Sigmoid colon (tissue), 7 donors: Measurements from ENCODE around the gene AGPAT2. TPM values are rescaled to one million over a fixed set of nuclear protein-coding genes. Genes with fewer than 3 reads are reported as not detected.
A peak's percentile ranks its signal among the peaks of the same experiment; 100 is the strongest.

Experiments used
- DNase-seq: peaks from one replicate; pipeline ENCODE4 v3.0.0-alpha.2; 2019
- H3K27ac ChIP-seq, 4 donors: fragments of 200-600 bp; sonication (generic); one replicate each; pipeline ENCODE4 v1.5.1; 2016 to 2019; ENCODE audit warnings: mild to moderate bottlenecking in 1 of 4
- H3K27me3 ChIP-seq, 3 donors: fragments of 200-600 bp; sonication (generic); one replicate each; pipeline ENCODE4 v1.5.1; 2019; ENCODE audit warnings: mild to moderate bottlenecking in 1 of 3
- H3K36me3 ChIP-seq, 4 donors: fragments of 200-600 bp; sonication (generic); one replicate each; pipeline ENCODE4 v1.5.1; 2016 to 2019
- H3K4me1 ChIP-seq, 4 donors: fragments of 200-600 bp; sonication (generic); one replicate each; pipeline ENCODE4 v1.5.1; 2017 to 2019
- H3K4me3 ChIP-seq, 4 donors: fragments of 200-600 bp; sonication (generic); one replicate each; pipeline ENCODE4 v1.5.1; 2017 to 2019; ENCODE audit warnings: mild to moderate bottlenecking in 2 of 4, moderate library complexity in 1 of 4
- H3K9me3 ChIP-seq, 4 donors: fragments of 200-600 bp in 3 of 4; sonication (generic) in 3 of 4; one replicate each; pipeline versions ENCODE4 v1.5.1 to v1.6.1; 2013 to 2019
- CTCF ChIP-seq, 4 experiments: fragments of 450-650 bp in 3 of 4; fragments of 200-600 bp in 1 of 4; IDR thresholded peaks; one replicate each; pipeline ENCODE4 v1.5.1; 2016 to 2019; ENCODE audit warnings: antibody characterized with exemption in 4 of 4, mild to moderate bottlenecking in 3 of 4, moderate library complexity in 2 of 4
- EP300 ChIP-seq, 4 donors: sonication (generic); formaldehyde crosslinking; IDR thresholded peaks; one replicate each; pipeline ENCODE4 v1.6.1; 2017; ENCODE audit warnings: antibody characterized with exemption in 4 of 4
- POLR2A ChIP-seq, 2 donors: fragments of 450-650 bp; IDR thresholded peaks; one replicate each; pipeline ENCODE4 v1.6.1; 2016; ENCODE audit warnings: antibody characterized with exemption in 2 of 2, mild to moderate bottlenecking in 2 of 2, moderate library complexity in 2 of 2
- POLR2AphosphoS5 ChIP-seq, 4 donors: sonication (generic); formaldehyde crosslinking; IDR thresholded peaks; one replicate each; pipeline ENCODE4 v1.6.1; 2017; ENCODE audit warnings: antibody characterized with exemption in 4 of 4
- WGBS, 2 donors: extraction: QIAGEN DNeasy Blood & Tissue Kit; methylation state at CpG; one replicate each; pipeline ENCODE4 v1.1.7; 2013; 5-methylcytosine and 5-hydroxymethylcytosine counted together
- intact Hi-C: fragments of 100-400 bp; cut with DNase I; formaldehyde crosslinking; loops from one replicate; pipeline ENCODE4 v1.15.1; 2023
- polyA plus RNA-seq, 3 donors: library from polyadenylated mRNA; stranded (reverse); fragments of 200-250 nt; gene quantifications; one replicate each; pipeline ENCODE4 v1.2.3, GENCODE V29; 2013
- total RNA-seq, 4 donors: library from RNA; depleted of rRNA; stranded (reverse); fragments of >200 nt; gene quantifications; one replicate each; pipeline ENCODE4 v1.1.0, GENCODE V29; 2016
- donor health status: healthy with polysubstance abuse.
- donor health status: Bipolar disorder and iron deficiency.
- donor health status: healthy.

The AGPAT2 gene
- total and polyA plus RNA-seq, 7 donors = 28.0 to 345 (median 62.4) TPM

GRCh38 chr9:136665111-136665703 is 22.1 kb downstream of the AGPAT2 start:
- peak overlapping the region; percentile 14 to 60 (median 36) for H3K27ac ChIP-seq
- TF ChIP-seq CTCF (IDR thresholded peaks at IDR 0.05) (peak in 2 of 4 experiments; percentile 21 to 24), POLR2A (IDR thresholded peaks at IDR 0.05) (no peak), EP300 (IDR thresholded peaks at IDR 0.05) (no peak), POLR2AphosphoS5 (IDR thresholded peaks at IDR 0.05) (no peak)
- 6 to 9% methylated on average over 49 of the region's 49 CpGs for WGBS, 2 donors
- H3K9me3 ChIP-seq = no peaks in the 10 kb centered on the region
- no peak for DNase-seq
- peaks cover 12 to 61% (median 39%) of the 10 kb centered on the region in 3 donors for H3K27me3 ChIP-seq
- peak overlapping the region; percentile 10 to 50 (median 36) for H3K4me3 ChIP-seq
- H3K36me3 ChIP-seq = no peaks in the 10 kb centered on the region
- intact Hi-C loops = no loop called here
- H3K4me1 ChIP-seq = peaks cover 0 to 18% (median 12%) of the 10 kb centered on the region in 4 donors

GRCh38 chr9:136664000-136664915 is 23.0 kb downstream of the AGPAT2 start:
- intact Hi-C loops = no loop called here
- Histone ChIP-seq H3K4me1 (peaks cover 0 to 18% (median 12%) of the 10 kb centered on the region in 4 donors), H3K36me3 (no peaks in the 10 kb centered on the region), H3K27me3 (peaks cover 14 to 64% (median 39%) of the 10 kb centered on the region in 3 donors), H3K9me3 (no peaks in the 10 kb centered on the region), H3K4me3 (peak overlapping the region; percentile 19 to 50 (median 36)), H3K27ac (peak overlapping the region; percentile 36 to 70 (median 51))
- TF ChIP-seq CTCF (IDR thresholded peaks at IDR 0.05) (no peak), POLR2AphosphoS5 (IDR thresholded peaks at IDR 0.05) (no peak), POLR2A (IDR thresholded peaks at IDR 0.05) (no peak), EP300 (IDR thresholded peaks at IDR 0.05) (no peak)
- no peak for DNase-seq
- WGBS, 2 donors = 73 to 80% methylated on average over 27 of the region's 27 CpGs

- peaks cover 0 to 18% (median 12%) of the 10 kb centered on the region in 4 donors for H3K4me1 ChIP-seq
- WGBS, 2 donors = 51 to 62% methylated on average over 38 of the region's 38 CpGs
- TF ChIP-seq EP300 (IDR thresholded peaks at IDR 0.05) (no peak), CTCF (IDR thresholded peaks at IDR 0.05) (no peak), POLR2AphosphoS5 (IDR thresholded peaks at IDR 0.05) (peak; percentile 39 to 82 (median 66)), POLR2A (IDR thresholded peaks at IDR 0.05) (peak; percentile 24 to 40)
- peak within 1 kb of the TSS; percentile 19 to 50 (median 36) for H3K4me3 ChIP-seq
- intact Hi-C loops = no loop called here
- peaks cover 15 to 78% (median 47%) of the 10 kb centered on the region in 3 donors for H3K27me3 ChIP-seq
- H3K9me3 ChIP-seq = no peaks in the 10 kb centered on the region
- peak within 1 kb of the TSS; percentile 42 to 70 (median 52) for H3K27ac ChIP-seq
- H3K36me3 ChIP-seq = no peaks in the 10 kb centered on the region
- DNase-seq = no peak
Measured at GRCh38 chr9:136662656-136663581, 24.3 kb downstream of the AGPAT2 start, which contains the start of gene EGFL7. TSS of gene EGFL7 (plus strand) at chr9:136662916. CDS start at chr9:136668283, 5,367 bp downstream.

GRCh38 chr9:136662326-136662655 is 25.0 kb downstream of the AGPAT2 start:
- Histone ChIP-seq H3K36me3 (no peaks in the 10 kb centered on the region), H3K27me3 (peaks cover 15 to 83% (median 47%) of the 10 kb centered on the region in 3 donors), H3K9me3 (no peaks in the 10 kb centered on the region), H3K4me1 (peaks cover 0 to 18% (median 12%) of the 10 kb centered on the region in 4 donors), H3K4me3 (peak overlapping the region in 1 of 4 donors; percentile 8), H3K27ac (peak overlapping the region; percentile 26 to 70 (median 48))
- intact Hi-C loops = no loop called here
- DNase-seq = no peak
- WGBS, 2 donors = 64 to 75% methylated on average over 10 of the region's 10 CpGs
- TF ChIP-seq POLR2AphosphoS5 (IDR thresholded peaks at IDR 0.05) = no peak
- no peak for TF ChIP-seq CTCF (IDR thresholded peaks at IDR 0.05)
- no peak for TF ChIP-seq POLR2A (IDR thresholded peaks at IDR 0.05)
